Bone marrow (tissue), 2 donors: ENCODE data around the gene DKKL1.
A peak's percentile ranks its signal among the peaks of the same experiment; 100 is the strongest.
"Not testable (repeated sequence)": the region's sequence is repeated elsewhere in the genome, so short reads cannot be mapped to it uniquely, and the experiment has no call there.

Source experiments
- DNase-seq, 2 donors: peaks; one replicate each; lab custom pipeline; 2025; lab: John Stamatoyannopoulos, UW

Gene DKKL1

GRCh38 chr19:49362048-49362928 is 1.4 kb upstream of the DKKL1 start, which contains the start of gene TEAD2:
TEAD2 (minus strand) TSS chr19:49362416; CDS start chr19:49360075, 2,341 bp downstream.
- no peak for DNase-seq

- no peak for DNase-seq
These were observed 779 bp upstream of the DKKL1 start for GRCh38 chr19:49362929-49363267.

GRCh38 chr19:49364083-49364737 is 533 bp downstream of the DKKL1 start:
- no peak for DNase-seq

DNA sequence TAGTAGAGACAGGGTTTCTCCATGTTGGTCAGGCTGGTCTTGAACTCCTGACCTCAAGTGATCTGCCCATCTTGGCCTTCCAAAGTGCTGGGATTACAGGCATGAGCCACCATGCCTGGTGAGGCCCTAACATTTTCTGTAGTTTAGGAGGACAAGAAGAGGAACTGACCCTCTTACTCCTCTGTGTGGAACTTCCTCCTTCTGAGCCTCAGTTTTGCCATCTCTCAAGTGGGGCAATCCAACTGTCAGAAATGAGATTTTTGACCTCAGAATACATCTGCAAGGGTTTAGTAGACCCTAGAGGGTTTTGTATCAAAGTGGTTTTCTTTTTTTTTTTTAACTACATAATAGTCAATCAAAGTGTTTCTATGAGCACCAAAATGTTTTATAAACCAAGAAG is 2.4 kb downstream of the DKKL1 start:
- no peak for DNase-seq

GRCh38 chr19:49368711-49369358 is 5.2 kb downstream of the DKKL1 start:
- DNase-seq, result no peak

DNA sequence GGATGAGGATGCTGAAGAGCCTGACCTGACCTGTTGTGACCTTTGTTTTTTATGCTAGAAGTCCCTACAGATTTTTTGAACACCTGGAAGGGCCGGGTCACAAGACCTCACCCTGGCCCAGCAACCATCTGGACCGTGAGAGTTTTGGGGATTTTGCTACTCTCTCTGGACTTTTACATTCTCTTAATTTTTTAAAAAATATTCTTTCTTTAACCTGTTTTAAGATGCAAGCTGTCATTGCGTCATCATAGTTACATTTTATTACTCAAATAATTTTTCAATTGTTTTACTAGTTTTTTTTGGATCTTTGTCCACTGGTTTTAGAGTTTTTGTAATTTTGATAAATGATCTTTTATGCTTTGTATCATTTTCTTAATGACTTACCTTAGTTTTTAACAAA is 7.5 kb downstream of the DKKL1 start:
- DNase-seq, result no peak

DNA sequence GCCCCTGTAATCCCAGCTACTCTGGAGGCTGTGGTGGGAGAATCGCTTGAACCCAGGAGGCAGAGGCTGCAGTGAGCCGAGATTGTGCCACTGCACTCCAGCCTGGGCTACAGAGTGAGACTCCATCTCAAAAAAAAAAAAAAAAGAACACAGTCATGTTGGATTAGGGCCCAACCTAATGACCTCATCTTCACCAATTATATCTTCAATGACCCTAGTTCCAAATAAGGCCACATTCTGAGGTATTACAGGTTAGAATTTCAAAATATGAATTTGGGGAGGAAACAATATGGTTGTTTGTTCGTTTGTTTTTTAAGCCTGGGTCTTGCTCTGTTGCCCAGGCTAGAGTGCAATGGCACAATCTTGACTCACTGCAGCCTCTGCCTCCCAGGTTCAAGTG is 9.5 kb downstream of the DKKL1 start:
- DNase-seq, result not testable (repeated sequence)

DNA sequence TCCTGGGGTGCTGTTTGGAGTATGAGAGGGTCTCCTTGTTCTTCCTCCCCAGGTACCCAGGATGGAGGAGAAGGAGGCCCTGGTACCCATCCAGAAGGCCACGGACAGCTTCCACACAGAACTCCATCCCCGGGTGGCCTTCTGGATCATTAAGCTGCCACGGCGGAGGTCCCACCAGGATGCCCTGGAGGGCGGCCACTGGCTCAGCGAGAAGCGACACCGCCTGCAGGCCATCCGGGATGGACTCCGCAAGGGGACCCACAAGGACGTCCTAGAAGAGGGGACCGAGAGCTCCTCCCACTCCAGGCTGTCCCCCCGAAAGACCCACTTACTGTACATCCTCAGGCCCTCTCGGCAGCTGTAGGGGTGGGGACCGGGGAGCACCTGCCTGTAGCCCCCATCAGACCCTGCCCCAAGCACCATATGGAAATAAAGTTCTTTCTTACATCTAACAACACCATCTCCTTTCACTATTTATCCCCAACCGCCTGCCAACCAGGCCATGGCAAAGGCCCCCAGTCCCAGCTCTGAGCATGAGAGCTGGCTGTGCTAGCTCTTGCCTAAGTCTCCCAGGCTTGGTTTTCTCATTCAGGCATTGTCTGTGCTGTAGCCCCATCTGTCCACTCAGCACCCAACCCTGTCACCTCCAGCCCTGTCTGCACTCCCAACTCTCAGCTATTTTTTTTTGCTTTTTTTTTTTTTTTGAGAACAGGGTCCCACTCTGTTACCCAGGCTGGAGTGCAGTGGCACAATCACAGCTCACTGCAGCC is 11.2 kb downstream of the DKKL1 start:
- no peak for DNase-seq

DNA sequence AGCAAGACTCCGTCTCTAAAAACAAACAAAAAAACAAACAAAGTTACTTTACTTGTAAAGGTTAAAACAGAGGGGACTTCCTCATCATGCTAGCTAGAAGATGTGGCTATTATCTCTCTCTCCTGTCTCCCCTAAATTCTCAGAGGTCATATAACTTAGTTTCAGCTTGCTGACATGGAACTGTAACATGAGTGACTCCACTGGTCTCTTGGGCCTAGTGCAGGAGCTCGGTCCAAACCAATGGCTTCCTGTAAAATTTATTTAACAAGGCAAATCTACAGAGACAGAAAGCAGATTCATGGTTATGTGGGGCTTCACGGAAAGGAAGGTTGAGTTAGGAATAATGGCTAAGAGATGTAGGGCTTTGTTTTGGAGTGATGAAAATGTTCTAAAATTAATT is 14.8 kb downstream of the DKKL1 start:
- DNase-seq, result no peak

GRCh38 chr19:49380391-49380790 is 16.7 kb downstream of the DKKL1 start:
- no peak for DNase-seq

DNA sequence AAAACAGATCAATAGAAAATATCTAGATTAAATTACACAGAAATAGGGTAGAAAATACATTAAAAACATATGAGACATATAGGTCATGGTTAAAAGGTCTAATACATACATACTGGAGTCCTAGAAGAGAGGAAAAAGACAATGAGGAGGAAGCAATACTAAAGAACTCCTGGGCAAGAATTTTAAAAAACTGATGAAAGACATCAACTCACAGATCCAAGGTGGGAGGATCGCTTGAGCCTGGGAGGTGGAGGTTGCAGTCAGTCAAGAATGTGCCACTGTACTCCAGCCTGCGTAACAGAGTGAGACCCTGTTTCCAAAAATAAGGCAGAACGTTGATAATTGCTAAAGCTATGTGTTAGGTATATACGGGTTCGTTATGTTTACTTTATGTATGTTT is 19.0 kb downstream of the DKKL1 start:
- no peak for DNase-seq

- no peak for DNase-seq
These were observed 19.9 kb downstream of the DKKL1 start for GRCh38 chr19:49383599-49383998.

DNA sequence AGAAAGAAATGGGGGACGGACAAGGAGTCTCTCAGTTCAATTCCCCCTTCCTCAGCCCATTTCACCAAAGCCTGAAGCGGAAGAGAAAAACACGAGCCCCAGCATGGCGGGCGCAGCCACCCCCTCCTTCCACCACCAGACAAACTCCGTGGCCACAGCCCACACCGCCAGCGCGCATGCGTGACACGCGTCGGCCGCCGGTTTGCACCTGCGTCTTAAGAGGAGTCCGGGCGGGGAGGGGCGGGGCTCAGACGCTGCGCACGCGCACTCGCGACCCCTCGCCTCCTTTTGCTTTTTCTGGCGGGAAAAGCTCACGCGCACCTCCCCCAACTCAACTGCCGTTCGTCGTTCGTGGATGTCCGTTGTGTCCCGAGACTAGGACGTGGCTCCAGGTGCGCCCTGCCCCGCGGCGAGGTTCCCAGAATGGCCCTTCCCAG is 24.3 kb downstream of the DKKL1 start, which contains the start of gene KASH5:
Gene KASH5 (plus strand): TSS at position 314 of the 437 bp plus-strand sequence. CDS start 2,635 bp downstream, outside the sequence.
- DNase-seq, result no peak

DNA sequence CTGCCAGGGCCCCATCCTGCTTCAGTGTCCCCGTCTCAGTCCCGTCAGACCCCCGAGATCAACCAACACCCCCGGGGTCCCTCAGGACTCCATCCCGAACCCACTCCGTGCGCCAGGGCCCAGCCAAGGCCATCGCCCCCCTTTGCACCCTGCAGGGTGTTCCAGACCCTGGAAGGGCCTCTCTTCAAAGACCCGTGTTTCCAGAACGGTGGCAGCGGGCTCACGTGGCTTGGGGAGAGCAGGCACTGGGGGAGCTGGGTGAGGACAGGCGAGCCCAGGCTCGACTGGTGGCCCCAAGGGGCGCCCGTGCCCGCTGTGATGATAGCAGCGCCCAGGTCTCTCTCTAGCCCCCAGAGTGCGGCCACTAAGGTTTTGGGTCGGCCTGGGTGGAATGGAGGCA is 25.7 kb downstream of the DKKL1 start:
- no peak for DNase-seq

- no peak for DNase-seq
These were observed 26.7 kb downstream of the DKKL1 start for GRCh38 chr19:49390131-49390928.

DNA sequence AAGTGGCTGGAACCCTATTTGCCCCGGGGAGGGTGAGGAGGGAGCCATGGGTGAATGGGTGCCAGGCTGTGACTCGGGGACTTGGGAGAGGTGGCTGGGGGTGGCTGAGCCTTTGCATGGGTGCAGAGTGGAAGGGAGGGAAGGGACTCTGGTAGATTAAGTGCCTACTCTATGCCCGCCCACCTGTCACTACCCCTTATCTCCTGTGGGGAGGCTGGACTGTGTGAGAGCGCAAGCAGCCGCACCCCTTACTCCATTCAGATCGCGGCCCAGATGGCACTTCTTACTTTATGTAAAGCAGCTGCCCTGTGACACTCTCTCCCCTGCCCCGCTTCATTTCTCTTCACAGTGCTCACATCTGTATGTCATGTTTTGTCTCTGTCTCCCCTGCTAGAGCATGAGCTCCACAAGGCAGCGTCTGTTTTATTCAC is 27.3 kb downstream of the DKKL1 start:
- DNase-seq, result no peak

GRCh38 chr19:49391581-49392399 is 28.1 kb downstream of the DKKL1 start:
- peak; percentile 41 to 59 for DNase-seq

GRCh38 chr19:49393881-49394280 is 30.2 kb downstream of the DKKL1 start:
- DNase-seq, result no peak

DNA sequence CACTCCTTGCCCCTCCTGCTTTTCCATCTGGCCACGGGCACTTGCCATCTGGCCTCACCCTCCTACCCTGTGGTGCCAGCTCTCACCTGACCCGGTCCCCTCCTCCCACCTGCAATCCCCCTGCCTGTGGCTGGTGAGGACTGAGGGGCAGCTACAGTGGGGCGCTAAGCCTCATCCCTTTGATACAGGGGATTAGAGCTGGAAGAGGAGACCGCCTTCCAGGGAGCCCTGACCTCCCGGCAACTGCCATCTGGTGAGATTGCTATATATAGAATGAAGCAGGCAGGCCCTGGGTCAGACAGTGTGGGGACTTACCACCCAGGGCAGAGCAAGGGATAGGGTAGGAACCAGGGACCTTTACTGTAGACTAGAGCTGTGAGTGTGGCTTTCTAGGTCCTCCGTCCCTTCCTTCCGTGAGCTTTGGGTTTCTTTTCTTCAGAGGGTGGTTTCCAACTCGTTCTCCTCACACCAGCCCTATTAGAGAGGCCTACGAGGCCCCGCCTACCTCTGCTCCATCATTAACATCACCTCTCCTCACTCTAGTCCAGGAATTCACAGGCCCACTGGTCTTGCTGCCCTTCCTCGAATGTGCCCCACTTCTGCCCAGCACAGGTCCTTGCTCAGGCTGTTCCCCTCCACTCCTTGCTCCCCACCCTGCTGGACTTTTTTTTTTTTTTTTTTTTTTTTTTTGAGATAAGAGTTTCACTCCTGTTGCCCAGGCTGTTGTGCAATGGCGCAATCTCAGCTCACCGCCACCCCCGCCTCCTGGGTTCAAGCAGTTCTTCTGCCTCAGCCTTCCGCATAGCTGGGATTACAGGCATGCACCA is 32.1 kb downstream of the DKKL1 start:
- no peak for DNase-seq
